Fibroblast of lung (primary cell): Measurements from ENCODE around the gene TAS1R3. TPM values are rescaled to one million over a fixed set of nuclear protein-coding genes. Genes with fewer than 3 reads are reported as not detected.

Source experiments
- DNase-seq, 2 donors: peaks; one replicate each; pipeline versions ENCODE4 v3.0.0 to v3.0.0-alpha.2; 2010; ENCODE audit warnings: low read depth in 2 of 2
- H2AFZ ChIP-seq: 2 replicates; pipeline ENCODE4 v1.5.1; 2012; ENCODE audit warnings: low read length, control low read depth, inconsistent platforms
- H3K27ac ChIP-seq: 2 replicates; pipeline ENCODE4 v1.5.1; 2011; ENCODE audit warnings: low read length, control low read depth; ENCODE audit not compliant: insufficient read depth
- H3K27me3 ChIP-seq: 2 replicates; pipeline ENCODE4 v1.5.1; 2011; ENCODE audit warnings: mild to moderate bottlenecking, low read length; ENCODE audit not compliant: control insufficient read depth, insufficient read depth
- H3K36me3 ChIP-seq: 2 replicates; pipeline ENCODE4 v1.5.1; 2011; ENCODE audit warnings: low read length; ENCODE audit not compliant: control insufficient read depth, insufficient read depth
- H3K4me1 ChIP-seq: 2 replicates; pipeline ENCODE4 v1.5.1; 2011; ENCODE audit warnings: low read length; ENCODE audit not compliant: control insufficient read depth, insufficient read depth; ENCODE audit errors: extremely low read depth
- H3K4me2 ChIP-seq: 2 replicates; pipeline ENCODE4 v1.5.1; 2011; ENCODE audit warnings: low read length, control low read depth; ENCODE audit not compliant: insufficient read depth; ENCODE audit errors: extremely low read depth
- H3K4me3 ChIP-seq, 4 experiments: fragments of 200-600 bp in 1 of 4; sonication (generic) in 1 of 4; replicated peaks in 1 of 4; 2 replicates each; pipeline ENCODE4 v1.5.1; 2011 to 2016; ENCODE audit warnings: low read length in 4 of 4, low read depth in 3 of 4, mild to moderate bottlenecking in 3 of 4, control low read depth in 2 of 4, inconsistent platforms in 1 of 4, mixed read lengths in 1 of 4; ENCODE audit not compliant: insufficient read depth in 1 of 4; ENCODE audit errors: control extremely low read depth in 1 of 4
- H3K79me2 ChIP-seq: 2 replicates; pipeline ENCODE4 v1.5.1; 2012; ENCODE audit warnings: mild to moderate bottlenecking, low read length, inconsistent platforms; ENCODE audit not compliant: control insufficient read depth, insufficient read depth
- H3K9ac ChIP-seq: 2 replicates; pipeline ENCODE4 v1.5.1; 2011; ENCODE audit warnings: mild to moderate bottlenecking, low read length, control low read depth; ENCODE audit not compliant: insufficient read depth
- H3K9me3 ChIP-seq: 2 replicates; pipeline ENCODE4 v1.5.1; 2012; ENCODE audit warnings: low read depth, low read length; ENCODE audit not compliant: control insufficient read depth, insufficient read depth
- H4K20me1 ChIP-seq: 2 replicates; pipeline ENCODE4 v1.5.1; 2011; ENCODE audit warnings: low read length; ENCODE audit not compliant: control insufficient read depth, insufficient read depth; ENCODE audit errors: extremely low read depth
- CTCF ChIP-seq, 2 donors: IDR thresholded peaks in 1 of 2; conservative IDR thresholded peaks in 1 of 2; 1 replicate in 1 of 2; 2 replicates in 1 of 2; pipeline ENCODE4 v1.5.1; 2011 to 2012; ENCODE audit warnings: low read length in 2 of 2, control low read depth in 1 of 2, inconsistent platforms in 1 of 2, low read depth in 1 of 2, mild to moderate bottlenecking in 1 of 2
- EZH2 ChIP-seq: IDR thresholded peaks from 2 replicates; pipeline ENCODE4 v1.5.1; 2012; ENCODE audit warnings: low read length, control low read depth, mild to moderate bottlenecking; ENCODE audit errors: missing control alignments
- polyA plus RNA-seq, 2 donors: library from polyadenylated mRNA; depleted of rRNA in 1 of 2; stranded (reverse) in 1 of 2; unstranded in 1 of 2; fragments of >200 nt; gene quantifications; 2 replicates each; pipeline ENCODE4 v1.2.1, GENCODE V29; 2011 to 2012; ENCODE audit warnings: missing spikeins in 1 of 2
- total RNA-seq: library from RNA; depleted of rRNA; stranded (reverse); fragments of >200 nt; gene quantifications from 2 replicates; pipeline ENCODE4 v1.2.1, GENCODE V29; 2014

TAS1R3 gene
- total and polyA plus RNA-seq, 2 donors (not counting 1 experiment from before 2014, with no cell fraction given): 0.02 to 0.17 TPM

- Histone ChIP-seq H3K79me2 (peaks cover 45% of the 10 kb centered on the region), H3K4me2 (peak within 1 kb of the TSS; percentile 99), H2AFZ (peak within 1 kb of the TSS; percentile 20), H3K9me3 (no peaks in the 10 kb centered on the region), H3K27ac (peak within 1 kb of the TSS; percentile 79), H3K36me3 (peaks cover 24% of the 10 kb centered on the region), H3K27me3 (no peaks in the 10 kb centered on the region), H3K4me1 (peaks cover 23% of the 10 kb centered on the region), H3K9ac (peak within 1 kb of the TSS; percentile 90), H4K20me1 (no peaks in the 10 kb centered on the region), H3K4me3 (peak within 1 kb of the TSS; percentile 66 to 84 (median 83))
- peak; percentile 91 to 96 for DNase-seq
- TF ChIP-seq CTCF (conservative IDR thresholded peaks at IDR 0.05 in 1 of 2, IDR thresholded peaks at IDR 0.05 in 1 of 2; ENCODE audit: low read depth in 1 of 2, low read length in 2 of 2) (no peak), EZH2 (no peak)
These were observed 22.9 kb upstream of the TAS1R3 start, which contains the start of the genes ACAP3 and PUSL1 for GRCh38 chr1:1307923-1308755. TSS of gene ACAP3 (minus strand) at chr1:1307930. CDS start at chr1:1307815, 115 bp downstream. TSS of gene PUSL1 (plus strand) at chr1:1308597. CDS start at chr1:1308644, 47 bp downstream.

DNA sequence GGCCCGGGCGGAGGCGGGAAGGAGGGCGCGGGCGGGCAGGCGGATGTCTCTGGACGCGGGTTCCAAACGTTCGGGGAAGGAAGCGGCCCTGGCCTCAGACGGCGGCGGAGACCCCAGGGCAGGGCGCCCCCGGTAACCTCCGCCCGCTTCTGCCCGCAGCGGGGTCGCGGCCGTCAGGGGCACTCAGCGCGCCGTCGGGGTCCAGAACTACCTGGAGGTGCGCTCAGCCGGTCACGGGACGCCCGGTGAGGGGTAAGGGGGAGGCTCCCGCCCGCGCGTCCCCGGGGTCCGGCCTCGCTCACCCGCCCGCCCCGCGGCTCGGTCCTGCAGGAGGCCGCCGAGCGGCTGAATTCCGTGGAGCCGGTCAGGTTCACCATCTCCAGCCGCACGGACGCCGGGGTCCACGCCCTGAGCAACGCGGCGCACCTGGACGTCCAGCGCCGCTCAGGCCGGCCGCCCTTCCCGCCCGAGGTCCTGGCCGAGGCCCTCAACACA, 22.3 kb upstream of the TAS1R3 start:
- H3K9ac ChIP-seq: peak overlapping the region; percentile 90
- TF ChIP-seq EZH2: no peak
- TF ChIP-seq CTCF (conservative IDR thresholded peaks at IDR 0.05 in 1 of 2, IDR thresholded peaks at IDR 0.05 in 1 of 2; ENCODE audit: low read depth in 1 of 2, low read length in 2 of 2): no peak
- H3K4me1 ChIP-seq: peaks cover 21% of the 10 kb centered on the region
- H3K36me3 ChIP-seq: peaks cover 30% of the 10 kb centered on the region
- no peaks in the 10 kb centered on the region for H4K20me1 ChIP-seq
- H3K9me3 ChIP-seq: no peaks in the 10 kb centered on the region
- no peak overlapping the region for H2AFZ ChIP-seq
- H3K27me3 ChIP-seq: no peaks in the 10 kb centered on the region
- peak overlapping the region; percentile 96 for H3K4me2 ChIP-seq
- peaks cover 39% of the 10 kb centered on the region for H3K79me2 ChIP-seq
- no peak for DNase-seq
- H3K27ac ChIP-seq: peak overlapping the region; percentile 79
- H3K4me3 ChIP-seq: peak overlapping the region; percentile 45 to 84 (median 81)
